HCT116 (cell line): Measurements from ENCODE around the gene COL5A1.

Source experiments
- ELF1 ChIP-seq: IDR thresholded peaks from 2 replicates; pipeline ENCODE4 v1.6.1; 2012; ENCODE audit warnings: low read depth, borderline replicate concordance
- EZH2 ChIP-seq: fragments of 200-600 bp; sonication (generic); IDR thresholded peaks from 2 replicates; pipeline ENCODE4 v1.6.1; 2017; ENCODE audit warnings: antibody characterized with exemption, mixed run types
- JUND ChIP-seq: IDR thresholded peaks from 2 replicates; pipeline ENCODE4 v1.6.1; 2012
- MAX ChIP-seq: IDR thresholded peaks from 2 replicates; pipeline ENCODE4 v1.6.1; 2012
- POLR2A ChIP-seq: IDR thresholded peaks from 2 replicates; pipeline ENCODE4 v1.7.0; 2011; ENCODE audit warnings: borderline replicate concordance; ENCODE audit not compliant: insufficient read depth, insufficient read length; ENCODE audit errors: extremely low read depth
- POLR2AphosphoS5 ChIP-seq: IDR thresholded peaks from 2 replicates; pipeline ENCODE4 v1.6.1; 2011; ENCODE audit warnings: mild to moderate bottlenecking, low read depth, low read length, moderate library complexity
- SIN3A ChIP-seq: IDR thresholded peaks from 2 replicates; pipeline ENCODE4 v1.6.1; 2012; ENCODE audit warnings: low read depth
- SP1 ChIP-seq: IDR thresholded peaks from 2 replicates; pipeline ENCODE4 v1.6.1; 2012; ENCODE audit warnings: low read depth
- TCF7L2 ChIP-seq: IDR thresholded peaks from 2 replicates; pipeline ENCODE4 v1.7.0; 2011; ENCODE audit warnings: borderline replicate concordance, inconsistent platforms; ENCODE audit not compliant: insufficient read depth, insufficient read length; ENCODE audit errors: extremely low read depth
- ZFX ChIP-seq: fragments of 450-650 bp; IDR thresholded peaks from 2 replicates; pipeline ENCODE4 v1.6.1; 2017
- ZNF274 ChIP-seq: fragments of 200-500 bp; sonication (Bioruptor generic); IDR thresholded peaks from 2 replicates; pipeline ENCODE4 v1.6.1; 2014; ENCODE audit warnings: mild to moderate bottlenecking, low read depth, low read length, inconsistent platforms
- TF ChIP-seq, protein P1 (sequence below), 3 experiments: fragments of 200-600 bp in 1 of 3; sonication (generic) in 1 of 3; IDR thresholded peaks in 2 of 3; conservative IDR thresholded peaks in 1 of 3; 2 replicates each; pipeline ENCODE4 v1.5.1; 2012 to 2017; ENCODE audit warnings: low read depth in 2 of 3, low read length in 2 of 3, antibody characterized with exemption in 1 of 3, borderline replicate concordance in 1 of 3, control low read depth in 1 of 3, mild to moderate bottlenecking in 1 of 3, mixed read lengths in 1 of 3, mixed run types in 1 of 3, moderate library complexity in 1 of 3; ENCODE audit not compliant: insufficient read depth in 1 of 3

- TF ChIP-seq POLR2A (no peak), JUND (no peak), ELF1 (no peak), SP1 (no peak), MAX (no peak), SIN3A (no peak), EZH2 (no peak), ZNF274 (no peak), TCF7L2 (no peak), POLR2AphosphoS5 (no peak), ZFX (no peak)
- TF ChIP-seq, protein P1, sequence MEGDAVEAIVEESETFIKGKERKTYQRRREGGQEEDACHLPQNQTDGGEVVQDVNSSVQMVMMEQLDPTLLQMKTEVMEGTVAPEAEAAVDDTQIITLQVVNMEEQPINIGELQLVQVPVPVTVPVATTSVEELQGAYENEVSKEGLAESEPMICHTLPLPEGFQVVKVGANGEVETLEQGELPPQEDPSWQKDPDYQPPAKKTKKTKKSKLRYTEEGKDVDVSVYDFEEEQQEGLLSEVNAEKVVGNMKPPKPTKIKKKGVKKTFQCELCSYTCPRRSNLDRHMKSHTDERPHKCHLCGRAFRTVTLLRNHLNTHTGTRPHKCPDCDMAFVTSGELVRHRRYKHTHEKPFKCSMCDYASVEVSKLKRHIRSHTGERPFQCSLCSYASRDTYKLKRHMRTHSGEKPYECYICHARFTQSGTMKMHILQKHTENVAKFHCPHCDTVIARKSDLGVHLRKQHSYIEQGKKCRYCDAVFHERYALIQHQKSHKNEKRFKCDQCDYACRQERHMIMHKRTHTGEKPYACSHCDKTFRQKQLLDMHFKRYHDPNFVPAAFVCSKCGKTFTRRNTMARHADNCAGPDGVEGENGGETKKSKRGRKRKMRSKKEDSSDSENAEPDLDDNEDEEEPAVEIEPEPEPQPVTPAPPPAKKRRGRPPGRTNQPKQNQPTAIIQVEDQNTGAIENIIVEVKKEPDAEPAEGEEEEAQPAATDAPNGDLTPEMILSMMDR (IDR thresholded peaks at IDR 0.05 in 2 of 3, conservative IDR thresholded peaks at IDR 0.05 in 1 of 3; ENCODE audit: borderline replicate concordance in 1 of 3, insufficient read depth in 1 of 3, low read depth in 2 of 3, low read length in 2 of 3) = no peak
Measured at GRCh38 chr9:134809292-134809691, 167.7 kb downstream of the COL5A1 start.
